Stimulated activated memory B cell treated with anti-CD40 and anti-IgM and Interleukin-4, amounts not matched to agents 10 μg/mL and 1 μg/mL and 100 μg/mL, for 72 hours (primary cell): ENCODE data around the gene RTCA.
"Not testable (repeated sequence)": the region's sequence is repeated elsewhere in the genome, so short reads cannot be mapped to it uniquely, and the experiment has no call there.

Experiments
- ATAC-seq: fragments of 150-1000 bp; cut with Tn5 transposase; 2 replicates; pipeline ENCODE4 v1.10.0; 2021
- H3K27ac Mint-ChIP-seq: one replicate; pipeline ENCODE4 v1.8.0; 2022; ENCODE audit warnings: mild to moderate bottlenecking, mixed read lengths
- H3K27me3 Mint-ChIP-seq: one replicate; pipeline ENCODE4 v1.8.0; 2022; ENCODE audit warnings: mixed read lengths
- H3K36me3 Mint-ChIP-seq: one replicate; pipeline ENCODE4 v1.8.0; 2022; ENCODE audit warnings: mixed read lengths
- H3K4me1 Mint-ChIP-seq: one replicate; pipeline ENCODE4 v1.8.0; 2022; ENCODE audit warnings: mixed read lengths
- H3K4me3 Mint-ChIP-seq: one replicate; pipeline ENCODE4 v1.8.0; 2022; ENCODE audit warnings: mild to moderate bottlenecking, moderate library complexity, mixed read lengths
- H3K9me3 Mint-ChIP-seq: one replicate; pipeline ENCODE4 v1.8.0; 2022; ENCODE audit warnings: mixed read lengths

Gene RTCA

GRCh38 chr1:100249537-100250257 lies 16.3 kb upstream of the RTCA start, which contains the start of gene DBT:
Gene DBT, minus strand, starts transcription at chr1:100249834. Its CDS starts 14 bp downstream, at chr1:100249820.
- H3K9me3 Mint-ChIP-seq = no peaks in the 10 kb centered on the region
- no peaks in the 10 kb centered on the region for H3K36me3 Mint-ChIP-seq
- peak; percentile 100 for ATAC-seq
- no peaks in the 10 kb centered on the region for H3K27me3 Mint-ChIP-seq
- H3K4me3 Mint-ChIP-seq = no peak within 1 kb of the TSS
- no peak within 1 kb of the TSS for H3K27ac Mint-ChIP-seq
- peaks cover 10% of the 10 kb centered on the region for H3K4me1 Mint-ChIP-seq

- Mint-ChIP-seq H3K27me3 (no peaks in the 10 kb centered on the region), H3K27ac (no peak overlapping the region), H3K36me3 (no peaks in the 10 kb centered on the region), H3K9me3 (no peaks in the 10 kb centered on the region), H3K4me3 (no peak overlapping the region), H3K4me1 (peaks cover 10% of the 10 kb centered on the region)
- ATAC-seq = no peak
Observed at GRCh38 chr1:100250264-100250663, 15.8 kb upstream of the RTCA start.

- no peak overlapping the region for H3K4me3 Mint-ChIP-seq
- peaks cover 10% of the 10 kb centered on the region for H3K4me1 Mint-ChIP-seq
- H3K27me3 Mint-ChIP-seq = no peaks in the 10 kb centered on the region
- H3K27ac Mint-ChIP-seq = no peak overlapping the region
- H3K9me3 Mint-ChIP-seq = no peaks in the 10 kb centered on the region
- ATAC-seq = no peak
- no peaks in the 10 kb centered on the region for H3K36me3 Mint-ChIP-seq
Observed at GRCh38 chr1:100250807-100251206, 15.2 kb upstream of the RTCA start.

GRCh38 chr1:100252901-100253300 lies 13.1 kb upstream of the RTCA start:
- no peaks in the 10 kb centered on the region for H3K9me3 Mint-ChIP-seq
- H3K4me1 Mint-ChIP-seq = no peaks in the 10 kb centered on the region
- H3K27ac Mint-ChIP-seq = no peak overlapping the region
- no peaks in the 10 kb centered on the region for H3K36me3 Mint-ChIP-seq
- H3K27me3 Mint-ChIP-seq = no peaks in the 10 kb centered on the region
- no peak for ATAC-seq
- no peak overlapping the region for H3K4me3 Mint-ChIP-seq

DNA sequence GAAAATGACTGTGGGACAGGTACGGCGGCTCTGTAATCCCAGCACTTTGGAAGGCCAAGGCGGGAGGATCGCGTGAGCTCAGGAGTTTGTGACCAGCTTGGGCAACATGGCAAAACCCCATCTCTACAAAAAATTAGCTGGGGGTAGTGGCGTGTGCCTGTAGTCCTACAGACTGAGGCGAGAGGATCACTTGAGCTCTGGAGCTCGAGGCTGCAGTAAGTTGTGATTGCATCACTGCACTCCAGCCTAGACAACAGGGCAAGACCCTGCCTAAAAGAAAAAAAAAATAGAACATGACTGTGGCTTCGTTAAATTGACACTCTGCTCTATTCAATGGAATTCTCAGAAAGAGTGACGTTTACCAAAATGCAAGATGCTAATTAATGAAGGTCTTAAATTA lies 12.5 kb upstream of the RTCA start:
- Mint-ChIP-seq H3K4me3 (no peak overlapping the region), H3K27ac (no peak overlapping the region), H3K27me3 (no peaks in the 10 kb centered on the region), H3K9me3 (no peaks in the 10 kb centered on the region), H3K4me1 (no peaks in the 10 kb centered on the region), H3K36me3 (no peaks in the 10 kb centered on the region)
- ATAC-seq = no peak

DNA sequence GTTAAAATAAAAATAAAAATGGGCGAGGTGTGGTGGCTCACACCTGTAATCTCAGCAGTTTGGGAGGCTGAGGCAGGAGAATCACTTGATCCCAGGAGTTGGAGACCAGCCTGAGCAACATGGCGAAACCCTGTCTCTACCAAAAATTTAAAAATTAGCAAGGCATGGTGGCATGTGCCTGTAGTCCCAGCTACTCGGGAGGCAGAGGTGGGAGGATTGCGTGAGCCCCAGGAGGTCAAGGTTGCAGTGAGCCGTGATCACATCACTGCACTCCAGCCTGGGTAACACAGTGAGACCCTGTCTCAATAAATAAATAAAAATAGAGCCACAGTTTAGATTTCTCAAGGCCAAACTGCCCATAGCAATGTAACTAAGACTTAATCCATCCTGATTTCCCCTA lies 9.7 kb upstream of the RTCA start:
- H3K27me3 Mint-ChIP-seq, ATAC-seq, H3K4me3 Mint-ChIP-seq, H3K36me3 Mint-ChIP-seq, H3K9me3 Mint-ChIP-seq, H3K4me1 Mint-ChIP-seq, H3K27ac Mint-ChIP-seq: not testable (repeated sequence)

GRCh38 chr1:100258427-100258826 lies 7.6 kb upstream of the RTCA start:
- not testable (repeated sequence) for H3K4me3 Mint-ChIP-seq, H3K4me1 Mint-ChIP-seq, ATAC-seq, H3K27ac Mint-ChIP-seq, H3K9me3 Mint-ChIP-seq, H3K36me3 Mint-ChIP-seq, H3K27me3 Mint-ChIP-seq

GRCh38 chr1:100261686-100262085 lies 4.3 kb upstream of the RTCA start:
- H3K27ac Mint-ChIP-seq = no peak overlapping the region
- no peak overlapping the region for H3K4me3 Mint-ChIP-seq
- H3K4me1 Mint-ChIP-seq = peaks cover 21% of the 10 kb centered on the region
- H3K27me3 Mint-ChIP-seq = no peaks in the 10 kb centered on the region
- H3K9me3 Mint-ChIP-seq = no peaks in the 10 kb centered on the region
- peaks cover 20% of the 10 kb centered on the region for H3K36me3 Mint-ChIP-seq
- no peak for ATAC-seq

DNA sequence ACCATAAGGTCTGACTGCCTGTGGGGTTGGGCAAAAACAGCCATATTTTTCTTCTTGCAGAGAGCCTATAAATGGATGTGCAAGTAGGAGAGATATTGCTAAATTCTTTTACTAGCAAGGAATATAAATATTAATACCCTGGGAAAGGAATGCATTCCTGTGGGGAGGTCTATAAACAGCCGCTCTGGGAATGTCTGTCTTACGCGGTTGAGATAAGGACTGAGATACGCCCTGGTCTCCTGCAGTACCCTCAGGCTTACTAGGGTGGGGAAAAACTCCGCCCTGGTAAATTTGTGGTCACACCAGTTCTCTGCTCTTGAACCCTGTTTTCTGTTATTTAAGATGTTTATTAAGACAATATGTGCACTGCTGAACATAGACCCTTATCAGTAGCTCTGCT lies 1.9 kb upstream of the RTCA start:
- ATAC-seq, H3K27me3 Mint-ChIP-seq, H3K4me3 Mint-ChIP-seq, H3K9me3 Mint-ChIP-seq, H3K27ac Mint-ChIP-seq: not testable (repeated sequence)
- Mint-ChIP-seq H3K36me3 (peaks cover 20% of the 10 kb centered on the region), H3K4me1 (peaks cover 30% of the 10 kb centered on the region)

GRCh38 chr1:100265562-100265930 lies 470 bp upstream of the RTCA start:
- Mint-ChIP-seq H3K36me3 (peaks cover 29% of the 10 kb centered on the region), H3K4me1 (peaks cover 38% of the 10 kb centered on the region), H3K27me3 (no peaks in the 10 kb centered on the region), H3K9me3 (no peaks in the 10 kb centered on the region), H3K4me3 (peak overlapping the region; percentile 100), H3K27ac (peak overlapping the region; percentile 98)
- ATAC-seq = peak; percentile 48

DNA sequence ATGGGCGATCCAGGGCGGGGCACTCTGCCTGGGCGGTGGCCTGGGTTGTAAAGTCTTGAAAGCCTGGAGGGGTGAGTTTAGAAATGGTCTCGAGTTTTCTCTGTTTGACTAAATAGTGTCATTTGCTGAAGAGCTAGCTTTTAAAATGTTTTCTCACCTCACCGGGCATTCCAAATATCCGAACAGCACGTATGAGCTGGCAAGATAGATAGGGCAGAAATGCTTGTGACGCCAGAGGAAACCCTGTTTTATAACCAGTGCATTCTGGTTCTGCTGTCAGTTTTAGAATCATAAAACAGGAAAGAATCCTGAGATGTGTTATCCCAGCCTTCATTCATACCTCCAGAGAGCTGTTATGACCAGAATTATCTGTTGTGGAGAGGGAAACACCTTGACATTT lies 725 bp downstream of the RTCA start:
- Mint-ChIP-seq H3K27me3 (no peaks in the 10 kb centered on the region), H3K4me1 (peaks cover 43% of the 10 kb centered on the region), H3K9me3 (no peaks in the 10 kb centered on the region), H3K36me3 (peaks cover 37% of the 10 kb centered on the region), H3K27ac (peak overlapping the region; percentile 98), H3K4me3 (peak overlapping the region; percentile 100)
- ATAC-seq = no peak

- Mint-ChIP-seq H3K27me3 (no peaks in the 10 kb centered on the region), H3K36me3 (peaks cover 39% of the 10 kb centered on the region), H3K4me1 (peaks cover 43% of the 10 kb centered on the region), H3K9me3 (no peaks in the 10 kb centered on the region), H3K27ac (no peak overlapping the region), H3K4me3 (peak overlapping the region; percentile 44)
- ATAC-seq = no peak
Observed at GRCh38 chr1:100267284-100267683, 1.3 kb downstream of the RTCA start.

GRCh38 chr1:100268202-100268601 lies 2.2 kb downstream of the RTCA start:
- H3K27ac Mint-ChIP-seq = no peak overlapping the region
- H3K27me3 Mint-ChIP-seq = no peaks in the 10 kb centered on the region
- H3K9me3 Mint-ChIP-seq = no peaks in the 10 kb centered on the region
- H3K4me1 Mint-ChIP-seq = peaks cover 43% of the 10 kb centered on the region
- H3K36me3 Mint-ChIP-seq = peaks cover 33% of the 10 kb centered on the region
- no peak overlapping the region for H3K4me3 Mint-ChIP-seq
- no peak for ATAC-seq

DNA sequence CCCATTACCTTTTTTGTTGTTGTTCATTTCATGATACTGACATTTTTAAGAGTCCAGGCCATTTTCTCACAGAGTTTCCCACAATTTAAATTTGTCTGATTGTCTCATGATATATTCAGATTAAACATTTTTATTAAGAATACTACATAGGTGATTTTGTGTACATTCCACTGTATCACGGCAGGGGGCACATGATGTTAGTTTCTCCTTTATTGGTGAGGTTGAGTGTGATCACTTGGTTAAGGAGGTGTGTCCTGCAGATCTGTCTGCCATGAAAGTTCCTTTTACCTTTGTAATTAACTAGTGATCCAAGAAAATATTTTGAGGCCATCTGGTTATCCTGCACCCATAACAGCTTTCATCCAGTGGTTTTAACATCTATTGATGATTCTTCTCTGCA lies 11.8 kb downstream of the RTCA start:
- H3K4me3 Mint-ChIP-seq = no peak overlapping the region
- H3K27ac Mint-ChIP-seq = no peak overlapping the region
- no peaks in the 10 kb centered on the region for H3K27me3 Mint-ChIP-seq
- H3K36me3 Mint-ChIP-seq = peaks cover 63% of the 10 kb centered on the region
- no peaks in the 10 kb centered on the region for H3K4me1 Mint-ChIP-seq
- ATAC-seq = no peak
- no peaks in the 10 kb centered on the region for H3K9me3 Mint-ChIP-seq

GRCh38 chr1:100279358-100279923 lies 13.4 kb downstream of the RTCA start:
- ATAC-seq = no peak
- no peak overlapping the region for H3K27ac Mint-ChIP-seq
- no peaks in the 10 kb centered on the region for H3K4me1 Mint-ChIP-seq
- H3K27me3 Mint-ChIP-seq = no peaks in the 10 kb centered on the region
- no peaks in the 10 kb centered on the region for H3K9me3 Mint-ChIP-seq
- H3K4me3 Mint-ChIP-seq = no peak overlapping the region
- peaks cover 54% of the 10 kb centered on the region for H3K36me3 Mint-ChIP-seq

DNA sequence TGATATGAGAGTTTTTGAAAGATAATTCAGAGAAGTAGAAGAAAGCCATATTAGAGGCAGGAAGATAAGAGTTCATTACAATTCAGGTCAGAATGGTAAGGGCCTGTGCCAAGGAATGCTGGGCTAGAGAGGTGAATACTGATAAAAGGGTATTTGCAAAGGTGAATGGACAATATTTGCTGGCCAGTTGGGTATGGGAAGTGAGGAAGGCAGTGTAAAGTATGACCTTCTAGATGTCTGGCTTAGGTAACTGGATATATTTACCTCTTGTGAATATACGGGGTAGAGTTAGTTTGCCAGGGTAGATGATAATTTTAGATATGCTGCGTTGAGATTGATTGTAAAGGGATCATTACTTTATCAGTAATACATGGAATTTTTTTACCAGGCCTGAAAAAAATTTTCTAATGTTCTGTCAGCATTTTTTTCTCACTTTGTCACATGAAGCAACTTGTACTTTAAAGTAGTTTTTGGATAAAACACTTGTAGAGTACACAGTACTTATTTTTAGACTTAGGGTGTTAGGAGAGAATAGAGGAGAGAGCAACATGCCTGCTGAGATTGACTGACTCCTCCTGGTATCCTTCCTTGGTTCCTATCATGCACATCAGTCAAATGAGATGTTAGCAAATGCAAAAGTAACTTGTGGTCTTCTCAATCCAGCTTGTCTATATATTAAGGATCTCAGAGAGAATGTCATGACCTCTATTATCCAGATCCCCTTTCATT lies 14.1 kb downstream of the RTCA start:
- no peak for ATAC-seq
- Mint-ChIP-seq H3K27ac (no peak overlapping the region), H3K27me3 (no peaks in the 10 kb centered on the region), H3K4me3 (no peak overlapping the region), H3K4me1 (no peaks in the 10 kb centered on the region), H3K36me3 (peaks cover 48% of the 10 kb centered on the region), H3K9me3 (no peaks in the 10 kb centered on the region)
